ENCODE results near the gene RBBP6.
"Not testable (repeated sequence)": the region's sequence is repeated elsewhere in the genome, so short reads cannot be mapped to it uniquely, and the experiment has no call there.

RBBP6 gene

GRCh38 chr16:24574515-24575485, 35.4 kb downstream of the RBBP6 start:
- H3K9ac ChIP-seq (ENCODE audit: low read length); H3K27ac ChIP-seq (ENCODE audit: low read length); H3K4me1 ChIP-seq (ENCODE audit: control insufficient read depth, low read depth, low read length); H3K4me3 ChIP-seq (ENCODE audit: low read length); H3K27me3 ChIP-seq (ENCODE audit: control insufficient read depth, insufficient read depth, low read length): not testable (repeated sequence)
- Histone ChIP-seq H3K36me3 (ENCODE audit: control insufficient read depth, low read depth, low read length) (peaks cover 29% of the 10 kb centered on the region), H3K9me3 (ENCODE audit: control insufficient read depth, low read depth, low read length) (peaks cover 12% of the 10 kb centered on the region)

DNA sequence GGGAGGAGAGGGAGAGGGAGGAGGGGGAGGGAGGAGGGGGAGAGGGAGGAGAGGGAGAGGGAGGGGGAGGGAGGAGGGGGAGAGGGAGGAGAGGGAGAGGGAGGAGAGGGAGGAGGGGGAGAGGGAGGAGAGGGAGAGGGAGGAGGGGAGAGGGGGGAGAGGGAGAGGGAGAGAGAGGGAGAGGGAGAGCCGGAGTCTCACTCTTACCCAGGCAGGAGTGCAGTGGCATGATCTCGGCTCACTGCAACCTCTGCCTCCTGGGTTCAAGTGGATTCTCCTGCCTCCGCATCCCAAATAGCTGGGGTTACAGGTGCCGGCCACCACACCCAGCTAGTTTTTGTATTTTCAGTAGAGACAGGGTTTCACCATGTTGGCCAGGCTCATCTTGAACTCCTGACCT, 36.4 kb downstream of the RBBP6 start:
- not testable (repeated sequence) for H3K27ac ChIP-seq (ENCODE audit: low read length); H3K27me3 ChIP-seq (ENCODE audit: control insufficient read depth, insufficient read depth, low read length); H3K9ac ChIP-seq (ENCODE audit: low read length); H3K4me1 ChIP-seq (ENCODE audit: control insufficient read depth, low read depth, low read length); H3K4me3 ChIP-seq (ENCODE audit: low read length)
- peaks cover 20% of the 10 kb centered on the region for H3K36me3 ChIP-seq (ENCODE audit: control insufficient read depth, low read depth, low read length)
- peaks cover 12% of the 10 kb centered on the region for H3K9me3 ChIP-seq (ENCODE audit: control insufficient read depth, low read depth, low read length)

DNA sequence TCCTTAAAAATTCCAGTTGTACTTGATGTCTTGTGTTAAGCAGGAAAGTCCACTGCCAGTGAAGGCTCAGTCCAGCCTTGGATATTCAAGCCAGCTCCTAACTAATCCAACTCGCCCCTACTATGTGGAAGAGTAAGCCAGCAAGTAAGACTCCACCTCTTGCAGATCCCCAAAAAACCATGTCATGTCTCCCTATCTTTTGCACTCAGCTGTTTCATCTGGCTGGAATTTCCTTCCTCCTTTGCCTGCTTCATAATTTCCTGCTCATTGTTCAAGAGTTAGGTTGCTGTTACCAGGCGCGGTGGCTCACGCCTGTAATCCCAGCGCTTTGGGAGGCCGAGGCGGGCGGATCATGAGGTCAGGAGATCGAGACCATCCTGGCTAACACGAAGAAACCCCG, 37.8 kb downstream of the RBBP6 start:
- no peak overlapping the region for H3K9ac ChIP-seq (ENCODE audit: low read length)
- H3K4me3 ChIP-seq (ENCODE audit: low read length), result no peak overlapping the region
- peaks cover under 1% of the 10 kb centered on the region for H3K9me3 ChIP-seq (ENCODE audit: control insufficient read depth, low read depth, low read length)
- H3K27ac ChIP-seq (ENCODE audit: low read length), result no peak overlapping the region
- H3K36me3 ChIP-seq (ENCODE audit: control insufficient read depth, low read depth, low read length), result peaks cover 6% of the 10 kb centered on the region
- no peaks in the 10 kb centered on the region for H3K27me3 ChIP-seq (ENCODE audit: control insufficient read depth, insufficient read depth, low read length)
- no peaks in the 10 kb centered on the region for H3K4me1 ChIP-seq (ENCODE audit: control insufficient read depth, low read depth, low read length)

DNA sequence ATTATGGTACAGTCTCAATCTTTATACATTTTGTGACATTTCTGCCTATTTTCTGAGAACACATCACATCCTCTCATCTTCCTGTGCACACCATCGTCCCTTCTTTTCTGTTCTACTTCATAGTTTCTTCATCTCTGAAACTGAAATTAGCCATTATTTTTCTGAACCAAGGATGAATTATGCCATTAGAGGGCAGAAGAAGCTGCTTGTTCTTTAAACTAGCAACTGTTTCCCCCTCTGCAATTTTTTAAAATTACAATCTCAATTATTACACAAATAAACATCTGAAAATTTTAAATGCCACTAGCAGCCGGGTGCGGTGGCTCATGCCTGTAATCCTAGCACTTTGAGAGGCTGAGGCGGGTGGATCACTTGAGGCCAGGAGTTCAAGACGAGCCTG, 41.3 kb downstream of the RBBP6 start:
- H3K27me3 ChIP-seq (ENCODE audit: control insufficient read depth, insufficient read depth, low read length), result no peaks in the 10 kb centered on the region
- no peak overlapping the region for H3K27ac ChIP-seq (ENCODE audit: low read length)
- no peak overlapping the region for H3K9ac ChIP-seq (ENCODE audit: low read length)
- no peaks in the 10 kb centered on the region for H3K9me3 ChIP-seq (ENCODE audit: control insufficient read depth, low read depth, low read length)
- no peaks in the 10 kb centered on the region for H3K36me3 ChIP-seq (ENCODE audit: control insufficient read depth, low read depth, low read length)
- peaks cover 2% of the 10 kb centered on the region for H3K4me1 ChIP-seq (ENCODE audit: control insufficient read depth, low read depth, low read length)
- H3K4me3 ChIP-seq (ENCODE audit: low read length), result no peak overlapping the region

DNA sequence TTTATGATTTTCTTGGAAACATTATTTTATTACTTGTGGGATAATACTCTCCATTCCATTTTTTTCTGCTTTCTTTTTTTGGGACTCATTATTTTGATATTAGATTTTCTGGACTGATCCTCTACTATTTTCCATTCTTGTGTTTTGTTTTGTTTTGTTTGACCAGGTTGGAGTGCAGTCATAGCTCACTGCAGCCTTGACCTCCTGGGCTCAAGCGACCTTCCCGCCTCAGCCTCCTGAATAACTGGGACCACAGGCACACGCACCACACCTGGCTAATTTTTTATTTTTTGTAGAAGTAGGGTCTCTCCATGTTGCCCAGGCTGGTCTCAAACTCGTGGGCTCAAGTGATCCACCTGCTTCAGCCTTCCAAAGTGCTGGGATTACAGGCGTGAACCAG, 44.1 kb downstream of the RBBP6 start:
- Histone ChIP-seq H3K27me3 (ENCODE audit: control insufficient read depth, insufficient read depth, low read length) (no peaks in the 10 kb centered on the region), H3K4me3 (ENCODE audit: low read length) (no peak overlapping the region), H3K27ac (ENCODE audit: low read length) (no peak overlapping the region), H3K9ac (ENCODE audit: low read length) (no peak overlapping the region), H3K36me3 (ENCODE audit: control insufficient read depth, low read depth, low read length) (no peaks in the 10 kb centered on the region), H3K4me1 (ENCODE audit: control insufficient read depth, low read depth, low read length) (peaks cover 4% of the 10 kb centered on the region), H3K9me3 (ENCODE audit: control insufficient read depth, low read depth, low read length) (no peaks in the 10 kb centered on the region)

GRCh38 chr16:24589997-24590396, 50.6 kb downstream of the RBBP6 start:
- Histone ChIP-seq H3K4me3 (ENCODE audit: low read length) (no peak overlapping the region), H3K27ac (ENCODE audit: low read length) (no peak overlapping the region), H3K27me3 (ENCODE audit: control insufficient read depth, insufficient read depth, low read length) (no peaks in the 10 kb centered on the region), H3K4me1 (ENCODE audit: control insufficient read depth, low read depth, low read length) (peaks cover 4% of the 10 kb centered on the region), H3K9ac (ENCODE audit: low read length) (no peak overlapping the region), H3K9me3 (ENCODE audit: control insufficient read depth, low read depth, low read length) (no peaks in the 10 kb centered on the region), H3K36me3 (ENCODE audit: control insufficient read depth, low read depth, low read length) (no peaks in the 10 kb centered on the region)

- H3K36me3 ChIP-seq (ENCODE audit: control insufficient read depth, low read depth, low read length), result no peaks in the 10 kb centered on the region
- H3K27ac ChIP-seq (ENCODE audit: low read length), result no peak overlapping the region
- no peaks in the 10 kb centered on the region for H3K27me3 ChIP-seq (ENCODE audit: control insufficient read depth, insufficient read depth, low read length)
- no peaks in the 10 kb centered on the region for H3K9me3 ChIP-seq (ENCODE audit: control insufficient read depth, low read depth, low read length)
- no peaks in the 10 kb centered on the region for H3K4me1 ChIP-seq (ENCODE audit: control insufficient read depth, low read depth, low read length)
- no peak overlapping the region for H3K4me3 ChIP-seq (ENCODE audit: low read length)
- no peak overlapping the region for H3K9ac ChIP-seq (ENCODE audit: low read length)
Measured at GRCh38 chr16:24598777-24599437, 59.5 kb downstream of the RBBP6 start.

- H3K9ac ChIP-seq (ENCODE audit: low read length), result no peak overlapping the region
Measured at GRCh38 chr16:24609417-24609739, 70.0 kb downstream of the RBBP6 start.

DNA sequence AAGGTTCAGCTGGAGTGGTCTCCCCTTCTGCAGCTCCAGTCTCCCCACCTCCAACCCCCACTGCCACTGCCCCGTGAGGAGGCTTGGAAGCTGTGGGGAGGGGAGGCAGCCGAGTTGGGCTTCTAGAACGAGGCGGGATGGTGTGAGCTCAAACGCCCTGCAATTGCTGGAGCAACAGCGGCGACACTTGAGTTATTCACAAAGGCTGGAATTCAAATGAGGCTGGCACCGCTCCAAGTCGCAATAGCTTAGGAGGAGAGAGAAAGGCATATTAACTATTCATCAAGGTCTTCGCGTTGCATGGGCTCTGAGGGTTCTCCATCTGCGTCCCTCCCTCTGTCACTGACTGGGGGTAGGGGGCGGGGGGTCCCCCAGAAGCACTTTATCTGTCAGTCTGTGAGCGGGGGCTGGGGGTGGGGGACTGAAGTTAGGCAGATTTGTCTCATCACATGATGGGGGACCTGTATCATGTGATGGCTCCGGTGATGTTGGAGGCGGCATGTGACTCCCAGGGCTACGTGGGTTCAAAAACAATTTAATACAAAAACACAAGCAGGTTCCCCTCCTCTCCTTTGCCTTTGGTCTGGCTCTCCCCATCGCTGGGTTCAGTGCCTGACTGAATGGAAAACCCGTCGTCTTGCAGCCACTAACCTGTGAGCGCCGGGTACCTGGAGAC, 70.5 kb downstream of the RBBP6 start:
- Histone ChIP-seq H3K9ac (ENCODE audit: low read length) (peak overlapping the region; percentile 42), H3K36me3 (ENCODE audit: control insufficient read depth, low read depth, low read length) (no peaks in the 10 kb centered on the region), H3K27ac (ENCODE audit: low read length) (no peak overlapping the region), H3K27me3 (ENCODE audit: control insufficient read depth, insufficient read depth, low read length) (peaks cover 30% of the 10 kb centered on the region), H3K4me3 (ENCODE audit: low read length) (peak overlapping the region; percentile 66), H3K4me1 (ENCODE audit: control insufficient read depth, low read depth, low read length) (no peaks in the 10 kb centered on the region), H3K9me3 (ENCODE audit: control insufficient read depth, low read depth, low read length) (no peaks in the 10 kb centered on the region)

More at GRCh38 chr16:24609417-24609739, 70.0 kb downstream of the RBBP6 start:
- Histone ChIP-seq H3K36me3 (ENCODE audit: control insufficient read depth, low read depth, low read length) (no peaks in the 10 kb centered on the region), H3K27me3 (ENCODE audit: control insufficient read depth, insufficient read depth, low read length) (peaks cover 30% of the 10 kb centered on the region), H3K4me1 (ENCODE audit: control insufficient read depth, low read depth, low read length) (no peaks in the 10 kb centered on the region), H3K4me3 (ENCODE audit: low read length) (peak overlapping the region; percentile 66), H3K27ac (ENCODE audit: low read length) (no peak overlapping the region), H3K9me3 (ENCODE audit: control insufficient read depth, low read depth, low read length) (no peaks in the 10 kb centered on the region)

GRCh38 chr16:24610416-24610755, 71.0 kb downstream of the RBBP6 start:
- Histone ChIP-seq H3K27ac (ENCODE audit: low read length) (no peak overlapping the region), H3K4me3 (ENCODE audit: low read length) (peak overlapping the region; percentile 66), H3K4me1 (ENCODE audit: control insufficient read depth, low read depth, low read length) (no peaks in the 10 kb centered on the region), H3K27me3 (ENCODE audit: control insufficient read depth, insufficient read depth, low read length) (peaks cover 30% of the 10 kb centered on the region), H3K9ac (ENCODE audit: low read length) (peak overlapping the region; percentile 42), H3K36me3 (ENCODE audit: control insufficient read depth, low read depth, low read length) (no peaks in the 10 kb centered on the region), H3K9me3 (ENCODE audit: control insufficient read depth, low read depth, low read length) (no peaks in the 10 kb centered on the region)

GRCh38 chr16:24611310-24611709, 71.9 kb downstream of the RBBP6 start:
- H3K27me3 ChIP-seq (ENCODE audit: control insufficient read depth, insufficient read depth, low read length), result peaks cover 30% of the 10 kb centered on the region
- no peaks in the 10 kb centered on the region for H3K4me1 ChIP-seq (ENCODE audit: control insufficient read depth, low read depth, low read length)
- no peak overlapping the region for H3K27ac ChIP-seq (ENCODE audit: low read length)
- H3K9ac ChIP-seq (ENCODE audit: low read length), result no peak overlapping the region
- H3K36me3 ChIP-seq (ENCODE audit: control insufficient read depth, low read depth, low read length), result no peaks in the 10 kb centered on the region
- no peak overlapping the region for H3K4me3 ChIP-seq (ENCODE audit: low read length)
- H3K9me3 ChIP-seq (ENCODE audit: control insufficient read depth, low read depth, low read length), result no peaks in the 10 kb centered on the region
